WTC11 (cell line): ENCODE measurements around the gene PDE1C.

Source experiments
- AFF4 ChIP-seq: sonication (generic); formaldehyde crosslinking; IDR thresholded peaks from 2 replicates; pipeline ENCODE4 v1.8.1; 2023; ENCODE audit warnings: mild to moderate bottlenecking, missing genetic modification reagents, borderline replicate concordance
- ATF3 ChIP-seq: sonication (generic); formaldehyde crosslinking; conservative IDR thresholded peaks from 2 replicates; pipeline ENCODE4 v1.8.1; 2022; ENCODE audit warnings: mild to moderate bottlenecking, missing genetic modification reagents
- CREM ChIP-seq: sonication (generic); formaldehyde crosslinking; IDR thresholded peaks from 2 replicates; pipeline ENCODE4 v1.8.1; 2022; ENCODE audit warnings: mild to moderate bottlenecking, missing genetic modification reagents, moderate library complexity
- FOXP1 ChIP-seq: sonication (generic); formaldehyde crosslinking; IDR thresholded peaks from 2 replicates; pipeline ENCODE4 v1.8.0; 2022; ENCODE audit warnings: missing genetic modification reagents, mild to moderate bottlenecking, moderate library complexity, borderline replicate concordance
- JUN ChIP-seq: sonication (generic); formaldehyde crosslinking; IDR thresholded peaks from 2 replicates; pipeline ENCODE4 v1.8.0; 2023; ENCODE audit warnings: mild to moderate bottlenecking, missing genetic modification reagents
- NFYB ChIP-seq: sonication (generic); formaldehyde crosslinking; conservative IDR thresholded peaks from 2 replicates; pipeline ENCODE4 v1.8.0; 2022; ENCODE audit warnings: low read depth, missing genetic modification reagents
- NR1H2 ChIP-seq: sonication (generic); formaldehyde crosslinking; IDR thresholded peaks from 2 replicates; pipeline ENCODE4 v1.9.0; 2021; ENCODE audit warnings: mild to moderate bottlenecking, moderate library complexity, missing genetic modification reagents
- STAT6 ChIP-seq: sonication (generic); formaldehyde crosslinking; conservative IDR thresholded peaks from 2 replicates; pipeline ENCODE4 v1.8.1; 2023; ENCODE audit warnings: mild to moderate bottlenecking, low read depth, missing genetic modification reagents, moderate library complexity
- ZNF396 ChIP-seq: fragments of 250-450 bp; sonication (Bioruptor Pico); IDR thresholded peaks from 2 replicates; pipeline ENCODE4 v1.8.0; 2021; ENCODE audit warnings: mild to moderate bottlenecking, moderate library complexity, borderline replicate concordance
- TF ChIP-seq, protein P1 (sequence below): fragments of 200-600 bp; IDR thresholded peaks from 2 replicates; pipeline ENCODE4 v1.8.0; 2022; ENCODE audit warnings: antibody characterized with exemption
- TF ChIP-seq, protein P2 (sequence below): sonication (generic); formaldehyde crosslinking; IDR thresholded peaks from 2 replicates; pipeline ENCODE4 v1.8.1; 2022; ENCODE audit warnings: mild to moderate bottlenecking, moderate library complexity, missing genetic modification reagents

DNA sequence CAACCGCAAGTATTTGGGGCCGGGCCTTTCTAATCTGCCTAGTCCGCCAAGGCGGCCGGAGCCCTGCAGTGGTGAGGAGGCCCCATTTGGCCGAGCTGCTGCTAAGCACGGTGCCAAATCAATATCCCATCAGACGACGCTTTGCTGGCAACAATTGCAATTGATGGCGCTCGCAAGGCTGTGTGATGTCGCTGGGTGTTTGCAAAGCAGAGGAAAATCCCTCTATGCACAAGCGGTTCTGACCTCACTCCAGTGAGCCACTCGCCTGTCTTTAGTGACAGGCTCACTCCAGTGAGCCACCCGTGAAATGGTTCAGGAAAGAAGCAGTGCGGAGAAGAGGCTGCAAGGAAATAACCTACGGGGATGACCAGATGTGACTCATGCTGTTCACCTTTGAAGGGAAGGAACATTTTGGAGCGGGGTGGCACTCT lies 18.3 kb upstream of the PDE1C start:
- TF ChIP-seq CREM (CRISPR knock-in tag) (no peak), JUN (CRISPR knock-in tag) (no peak), ATF3 (CRISPR knock-in tag) (no peak), ZNF396 (CRISPR knock-in tag) (no peak), AFF4 (CRISPR knock-in tag) (no peak), NFYB (CRISPR knock-in tag) (no peak), NR1H2 (CRISPR knock-in tag) (no peak), STAT6 (CRISPR knock-in tag) (no peak), FOXP1 (CRISPR knock-in tag) (no peak)
- TF ChIP-seq, protein P1, sequence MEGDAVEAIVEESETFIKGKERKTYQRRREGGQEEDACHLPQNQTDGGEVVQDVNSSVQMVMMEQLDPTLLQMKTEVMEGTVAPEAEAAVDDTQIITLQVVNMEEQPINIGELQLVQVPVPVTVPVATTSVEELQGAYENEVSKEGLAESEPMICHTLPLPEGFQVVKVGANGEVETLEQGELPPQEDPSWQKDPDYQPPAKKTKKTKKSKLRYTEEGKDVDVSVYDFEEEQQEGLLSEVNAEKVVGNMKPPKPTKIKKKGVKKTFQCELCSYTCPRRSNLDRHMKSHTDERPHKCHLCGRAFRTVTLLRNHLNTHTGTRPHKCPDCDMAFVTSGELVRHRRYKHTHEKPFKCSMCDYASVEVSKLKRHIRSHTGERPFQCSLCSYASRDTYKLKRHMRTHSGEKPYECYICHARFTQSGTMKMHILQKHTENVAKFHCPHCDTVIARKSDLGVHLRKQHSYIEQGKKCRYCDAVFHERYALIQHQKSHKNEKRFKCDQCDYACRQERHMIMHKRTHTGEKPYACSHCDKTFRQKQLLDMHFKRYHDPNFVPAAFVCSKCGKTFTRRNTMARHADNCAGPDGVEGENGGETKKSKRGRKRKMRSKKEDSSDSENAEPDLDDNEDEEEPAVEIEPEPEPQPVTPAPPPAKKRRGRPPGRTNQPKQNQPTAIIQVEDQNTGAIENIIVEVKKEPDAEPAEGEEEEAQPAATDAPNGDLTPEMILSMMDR: no peak
- TF ChIP-seq, protein P2, sequence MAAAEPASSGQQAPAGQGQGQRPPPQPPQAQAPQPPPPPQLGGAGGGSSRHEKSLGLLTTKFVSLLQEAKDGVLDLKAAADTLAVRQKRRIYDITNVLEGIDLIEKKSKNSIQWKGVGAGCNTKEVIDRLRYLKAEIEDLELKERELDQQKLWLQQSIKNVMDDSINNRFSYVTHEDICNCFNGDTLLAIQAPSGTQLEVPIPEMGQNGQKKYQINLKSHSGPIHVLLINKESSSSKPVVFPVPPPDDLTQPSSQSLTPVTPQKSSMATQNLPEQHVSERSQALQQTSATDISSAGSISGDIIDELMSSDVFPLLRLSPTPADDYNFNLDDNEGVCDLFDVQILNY (CRISPR knock-in tag): no peak
